Measurements from ENCODE around the gene DDX47. TPM values are rescaled to one million over a fixed set of nuclear protein-coding genes. Genes with fewer than 3 reads are reported as not detected.

The DDX47 gene
- total and polyA plus RNA-seq, 2 donors (not counting 1 experiment from before 2014, with no cell fraction given): 50.1 to 93.7 TPM

DNA sequence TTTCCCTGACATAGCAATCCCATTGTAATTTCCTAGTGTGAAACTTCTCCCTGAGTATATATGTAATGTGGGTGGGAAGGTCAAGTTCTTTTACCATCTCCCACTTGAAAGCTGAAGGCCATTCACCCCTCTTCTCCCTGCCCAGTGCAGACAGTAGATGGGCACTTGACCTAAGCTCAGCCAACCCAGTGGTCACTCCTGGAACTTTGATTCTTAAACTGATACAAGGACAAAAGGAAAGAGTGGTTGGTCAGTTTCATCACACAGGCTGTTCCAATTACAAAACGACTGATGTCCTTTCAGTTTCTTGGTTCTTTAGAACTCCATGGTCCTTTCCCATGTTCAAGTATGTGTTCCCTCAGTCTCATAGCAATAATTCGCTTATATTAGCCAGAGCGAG, 36.1 kb upstream of the DDX47 start:
- Histone ChIP-seq H3K9ac (ENCODE audit: low read length) (no peak overlapping the region), H2AFZ (ENCODE audit: insufficient read depth, low read depth, low read length, poor library complexity, severe bottlenecking) (no peak overlapping the region), H3K36me3 (replicated peaks in 1 of 2; ENCODE audit: control extremely low read depth in 1 of 2, control insufficient read depth in 1 of 2, extremely low read depth in 1 of 2, insufficient read depth in 2 of 2, low read length in 1 of 2) (no peaks in the 10 kb centered on the region), H3K4me2 (replicated peaks; ENCODE audit: low read depth, low read length, poor library complexity, severe bottlenecking) (no peak overlapping the region), H3K79me2 (ENCODE audit: control insufficient read depth, insufficient read depth, low read length) (no peaks in the 10 kb centered on the region), H3K4me3 (ENCODE audit: control extremely low read depth in 1 of 5, extremely low read depth in 1 of 5, insufficient read depth in 1 of 5, low read depth in 2 of 5, low read length in 4 of 5) (no peak overlapping the region), H3K27me3 (replicated peaks in 1 of 4; ENCODE audit: control extremely low read depth in 1 of 4, control insufficient read depth in 3 of 4, insufficient read depth in 4 of 4, low read length in 3 of 4) (no peaks in the 10 kb centered on the region), H3K9me3 (ENCODE audit: control extremely low read depth in 1 of 3, control insufficient read depth in 2 of 3, insufficient read depth in 1 of 3, low read length in 2 of 3) (no peaks in the 10 kb centered on the region), H3K4me1 (ENCODE audit: control insufficient read depth in 2 of 2, insufficient read depth in 2 of 2, low read length in 2 of 2) (no peaks in the 10 kb centered on the region), H3K27ac (ENCODE audit: low read length in 2 of 2) (no peak overlapping the region), H4K20me1 (ENCODE audit: control insufficient read depth, insufficient read depth, low read length, poor library complexity, severe bottlenecking) (no peaks in the 10 kb centered on the region)
- no peak overlapping the region for H3K27ac Mint-ChIP-seq
- no peak for TF ChIP-seq EZH2 (IDR thresholded peaks at IDR 0.05; ENCODE audit: borderline replicate concordance, insufficient read depth, low read depth, low read length, poor library complexity, severe bottlenecking)
- TF ChIP-seq, protein P1, sequence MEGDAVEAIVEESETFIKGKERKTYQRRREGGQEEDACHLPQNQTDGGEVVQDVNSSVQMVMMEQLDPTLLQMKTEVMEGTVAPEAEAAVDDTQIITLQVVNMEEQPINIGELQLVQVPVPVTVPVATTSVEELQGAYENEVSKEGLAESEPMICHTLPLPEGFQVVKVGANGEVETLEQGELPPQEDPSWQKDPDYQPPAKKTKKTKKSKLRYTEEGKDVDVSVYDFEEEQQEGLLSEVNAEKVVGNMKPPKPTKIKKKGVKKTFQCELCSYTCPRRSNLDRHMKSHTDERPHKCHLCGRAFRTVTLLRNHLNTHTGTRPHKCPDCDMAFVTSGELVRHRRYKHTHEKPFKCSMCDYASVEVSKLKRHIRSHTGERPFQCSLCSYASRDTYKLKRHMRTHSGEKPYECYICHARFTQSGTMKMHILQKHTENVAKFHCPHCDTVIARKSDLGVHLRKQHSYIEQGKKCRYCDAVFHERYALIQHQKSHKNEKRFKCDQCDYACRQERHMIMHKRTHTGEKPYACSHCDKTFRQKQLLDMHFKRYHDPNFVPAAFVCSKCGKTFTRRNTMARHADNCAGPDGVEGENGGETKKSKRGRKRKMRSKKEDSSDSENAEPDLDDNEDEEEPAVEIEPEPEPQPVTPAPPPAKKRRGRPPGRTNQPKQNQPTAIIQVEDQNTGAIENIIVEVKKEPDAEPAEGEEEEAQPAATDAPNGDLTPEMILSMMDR (IDR thresholded peaks at IDR 0.05): no peak
- peaks cover 2% of the 10 kb centered on the region for H3K9me3 Mint-ChIP-seq (ENCODE audit: insufficient read depth)
- CTCF ChIA-PET: no interaction called here
- no peak for ATAC-seq (ENCODE audit: low read depth)
- H3K4me3 Mint-ChIP-seq: no peak overlapping the region
- no peak for DNase-seq
- 71% methylated on average over 1 of the region's 3 CpGs for WGBS (ENCODE audit: insufficient coverage)
- POLR2A ChIA-PET: no interaction called here
- H3K27me3 Mint-ChIP-seq: no peaks in the 10 kb centered on the region
- no peaks in the 10 kb centered on the region for H3K4me1 Mint-ChIP-seq
- intact Hi-C loops (cut with micrococcal nuclease): no loop called here

DNA sequence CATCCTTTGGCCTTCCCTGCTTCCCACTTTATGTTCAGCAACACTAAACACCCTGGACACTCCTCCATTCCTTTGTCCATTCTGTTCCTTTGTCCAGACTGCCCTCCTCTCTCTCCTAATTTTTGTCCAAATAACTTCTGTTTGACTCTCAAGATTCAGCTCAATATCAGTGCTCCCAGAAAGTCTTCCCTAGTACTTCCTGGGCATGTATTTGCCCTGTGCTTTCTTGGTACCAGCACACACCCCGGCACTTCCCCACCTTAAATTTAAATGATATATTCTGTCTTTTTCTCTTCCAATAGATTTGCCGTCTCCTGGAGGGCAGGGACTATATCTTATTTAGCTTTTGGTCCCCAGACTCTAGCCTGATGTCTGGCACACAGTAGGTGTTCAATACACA, 34.1 kb upstream of the DDX47 start:
- Histone ChIP-seq H3K9ac (ENCODE audit: low read length) (no peak overlapping the region), H3K36me3 (replicated peaks in 1 of 2; ENCODE audit: control extremely low read depth in 1 of 2, control insufficient read depth in 1 of 2, extremely low read depth in 1 of 2, insufficient read depth in 2 of 2, low read length in 1 of 2) (no peaks in the 10 kb centered on the region), H3K27ac (ENCODE audit: low read length in 2 of 2) (no peak overlapping the region), H2AFZ (ENCODE audit: insufficient read depth, low read depth, low read length, poor library complexity, severe bottlenecking) (no peak overlapping the region), H3K79me2 (ENCODE audit: control insufficient read depth, insufficient read depth, low read length) (no peaks in the 10 kb centered on the region), H3K4me1 (ENCODE audit: control insufficient read depth in 2 of 2, insufficient read depth in 2 of 2, low read length in 2 of 2) (no peaks in the 10 kb centered on the region), H3K4me2 (replicated peaks; ENCODE audit: low read depth, low read length, poor library complexity, severe bottlenecking) (no peak overlapping the region), H3K4me3 (ENCODE audit: control extremely low read depth in 1 of 5, extremely low read depth in 1 of 5, insufficient read depth in 1 of 5, low read depth in 2 of 5, low read length in 4 of 5) (no peak overlapping the region), H3K9me3 (ENCODE audit: control extremely low read depth in 1 of 3, control insufficient read depth in 2 of 3, insufficient read depth in 1 of 3, low read length in 2 of 3) (no peaks in the 10 kb centered on the region), H4K20me1 (ENCODE audit: control insufficient read depth, insufficient read depth, low read length, poor library complexity, severe bottlenecking) (no peaks in the 10 kb centered on the region), H3K27me3 (replicated peaks in 1 of 4; ENCODE audit: control extremely low read depth in 1 of 4, control insufficient read depth in 3 of 4, insufficient read depth in 4 of 4, low read length in 3 of 4) (no peaks in the 10 kb centered on the region)
- H3K4me3 Mint-ChIP-seq: no peak overlapping the region
- DNase-seq (no peak), ATAC-seq (ENCODE audit: low read depth) (no peak)
- H3K27ac Mint-ChIP-seq: no peak overlapping the region
- CTCF ChIA-PET: interaction anchor here (1.1 kb wide), 1 partner anchor 33 kb away, joined by 3 read pairs; no protein-coding TSS in a partner anchor
- no peaks in the 10 kb centered on the region for H3K4me1 Mint-ChIP-seq
- TF ChIP-seq, protein P1 (IDR thresholded peaks at IDR 0.05): no peak
- no peak for TF ChIP-seq EZH2 (IDR thresholded peaks at IDR 0.05; ENCODE audit: borderline replicate concordance, insufficient read depth, low read depth, low read length, poor library complexity, severe bottlenecking)
- no CpG with 5 or more reads among the region's 2 CpGs for WGBS (ENCODE audit: insufficient coverage)
- POLR2A ChIA-PET: no interaction called here
- H3K27me3 Mint-ChIP-seq: no peaks in the 10 kb centered on the region
- no peaks in the 10 kb centered on the region for H3K9me3 Mint-ChIP-seq (ENCODE audit: insufficient read depth)
- intact Hi-C loops (cut with micrococcal nuclease): no loop called here

All from B cell (primary cell).